ENCODE results near the gene MGAT4A.
A peak's percentile ranks its signal among the peaks of the same experiment; 100 is the strongest.
"Not testable (repeated sequence)": the region's sequence is repeated elsewhere in the genome, so short reads cannot be mapped to it uniquely, and the experiment has no call there.

The MGAT4A gene

GRCh38 chr2:98659491-98659840 lies 71.5 kb downstream of the MGAT4A start:
- Mint-ChIP-seq H3K4me1 (ENCODE audit: low read depth) (peaks cover 74% of the 10 kb centered on the region), H3K27ac (peak overlapping the region; percentile 95), H3K36me3 (ENCODE audit: low read depth) (peaks cover 57% of the 10 kb centered on the region), H3K4me3 (peak overlapping the region; percentile 85)
- not testable (repeated sequence) for H3K27me3 Mint-ChIP-seq (ENCODE audit: low read depth); H3K9me3 Mint-ChIP-seq
- peak; percentile 27 for DNase-seq (ENCODE audit: low spot score)

- Mint-ChIP-seq H3K4me1 (ENCODE audit: low read depth) (peaks cover 75% of the 10 kb centered on the region), H3K4me3 (peak overlapping the region; percentile 85), H3K27ac (peak overlapping the region; percentile 95), H3K9me3 (peaks cover 10% of the 10 kb centered on the region), H3K36me3 (ENCODE audit: low read depth) (peaks cover 58% of the 10 kb centered on the region), H3K27me3 (ENCODE audit: low read depth) (no peaks in the 10 kb centered on the region)
- peak; percentile 27 for DNase-seq (ENCODE audit: low spot score)
Observed at GRCh38 chr2:98658816-98659490, 72.0 kb downstream of the MGAT4A start.

- H3K36me3 Mint-ChIP-seq (ENCODE audit: low read depth), result peaks cover 64% of the 10 kb centered on the region
- peak overlapping the region; percentile 80 for H3K27ac Mint-ChIP-seq
- H3K4me3 Mint-ChIP-seq, result peak overlapping the region; percentile 64
- DNase-seq (ENCODE audit: low spot score), result no peak
- peaks cover 77% of the 10 kb centered on the region for H3K4me1 Mint-ChIP-seq (ENCODE audit: low read depth)
- peaks cover 13% of the 10 kb centered on the region for H3K9me3 Mint-ChIP-seq
- H3K27me3 Mint-ChIP-seq (ENCODE audit: low read depth), result no peaks in the 10 kb centered on the region
Observed at GRCh38 chr2:98656800-98657199, 74.1 kb downstream of the MGAT4A start.

GRCh38 chr2:98654699-98655495 lies 76.0 kb downstream of the MGAT4A start:
- Mint-ChIP-seq H3K9me3 (peaks cover 22% of the 10 kb centered on the region), H3K4me3 (peak overlapping the region; percentile 38), H3K27ac (peak overlapping the region; percentile 54), H3K27me3 (ENCODE audit: low read depth) (no peaks in the 10 kb centered on the region), H3K4me1 (ENCODE audit: low read depth) (peaks cover 72% of the 10 kb centered on the region), H3K36me3 (ENCODE audit: low read depth) (peaks cover 67% of the 10 kb centered on the region)
- DNase-seq (ENCODE audit: low spot score), result no peak

DNA sequence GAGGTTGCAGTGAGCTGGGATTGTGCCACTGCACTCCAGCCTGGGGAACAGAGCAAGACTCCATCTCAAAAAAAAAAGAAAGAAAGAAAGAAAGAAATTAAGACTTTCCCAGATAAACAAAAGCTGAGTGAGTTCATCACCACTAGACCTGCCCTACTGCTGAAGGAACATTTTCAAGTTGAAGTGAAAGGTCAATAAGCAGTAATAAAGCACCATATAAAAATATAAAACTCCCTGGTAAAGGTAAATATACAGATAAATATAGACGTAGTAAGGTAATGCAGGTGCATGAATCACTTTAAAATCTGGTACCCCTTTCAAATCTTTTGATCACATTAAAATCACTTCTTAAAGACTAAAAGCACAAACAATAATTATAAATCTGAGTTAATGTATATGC lies 79.9 kb downstream of the MGAT4A start:
- Mint-ChIP-seq H3K4me3 (no peak overlapping the region), H3K27me3 (ENCODE audit: low read depth) (no peaks in the 10 kb centered on the region), H3K4me1 (ENCODE audit: low read depth) (peaks cover 57% of the 10 kb centered on the region), H3K9me3 (peaks cover 22% of the 10 kb centered on the region), H3K36me3 (ENCODE audit: low read depth) (peaks cover 73% of the 10 kb centered on the region), H3K27ac (peak overlapping the region; percentile 13)
- no peak for DNase-seq (ENCODE audit: low spot score)

DNA sequence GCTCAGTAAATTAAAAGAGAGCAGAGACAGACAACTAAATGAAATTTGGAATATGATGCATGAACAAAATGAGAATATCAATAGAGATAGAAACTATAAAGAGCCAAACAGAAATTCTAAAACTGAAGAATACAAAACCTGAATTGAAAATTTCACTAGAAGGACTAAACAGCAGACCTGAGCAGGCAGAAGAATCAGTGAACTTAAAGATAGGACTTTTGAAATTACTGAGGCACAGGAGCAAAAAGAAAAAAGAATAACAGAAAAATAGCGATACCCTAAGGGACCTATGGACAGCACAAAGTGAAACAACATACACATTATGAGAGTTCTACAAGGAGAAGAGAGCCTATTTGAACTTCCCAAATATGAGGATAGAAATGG lies 80.9 kb downstream of the MGAT4A start:
- Mint-ChIP-seq H3K4me1 (ENCODE audit: low read depth) (peaks cover 49% of the 10 kb centered on the region), H3K27me3 (ENCODE audit: low read depth) (no peaks in the 10 kb centered on the region), H3K9me3 (peaks cover 22% of the 10 kb centered on the region), H3K27ac (peak overlapping the region; percentile 58), H3K4me3 (peak overlapping the region; percentile 22), H3K36me3 (ENCODE audit: low read depth) (peaks cover 72% of the 10 kb centered on the region)
- no peak for DNase-seq (ENCODE audit: low spot score)

DNA sequence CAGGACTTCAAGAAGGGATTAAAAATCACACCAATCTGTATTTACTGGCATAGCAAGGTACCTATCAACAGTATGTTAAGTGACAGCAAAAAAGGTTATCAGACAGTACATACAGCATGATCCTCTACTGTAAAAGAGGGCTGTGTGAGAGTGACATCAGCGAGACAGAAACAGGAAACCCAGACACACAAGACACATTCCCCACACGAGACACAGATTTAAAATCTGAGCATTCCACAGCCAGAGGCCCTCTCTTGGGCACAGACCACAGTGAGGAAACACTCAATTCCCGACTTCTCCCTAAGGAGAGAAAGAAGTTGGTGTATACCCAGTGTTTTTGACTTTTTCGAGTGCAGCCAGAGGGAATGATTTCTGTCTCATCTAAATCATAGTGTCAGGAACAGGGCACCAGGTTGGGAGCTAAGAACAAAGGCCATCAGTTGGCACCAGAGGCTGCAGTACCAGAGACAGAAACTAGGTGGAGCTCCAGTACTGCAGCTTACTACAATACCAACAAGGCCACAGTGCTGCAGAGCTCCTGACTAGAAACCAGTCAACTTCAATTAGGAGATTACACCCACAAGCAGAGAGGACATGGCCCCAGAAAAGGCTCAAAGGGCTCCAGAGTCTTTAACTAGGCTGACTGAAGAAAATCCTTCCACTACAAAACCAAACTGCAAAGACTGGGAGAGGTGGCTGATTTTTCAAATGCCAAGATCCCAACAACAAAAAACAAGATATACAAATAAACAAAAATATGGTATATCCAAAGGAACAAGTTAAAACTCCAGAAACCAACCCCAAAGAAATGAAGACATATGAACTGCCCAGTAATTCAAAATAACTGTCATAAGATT lies 81.6 kb downstream of the MGAT4A start:
- Mint-ChIP-seq H3K36me3 (ENCODE audit: low read depth) (peaks cover 69% of the 10 kb centered on the region), H3K4me1 (ENCODE audit: low read depth) (peaks cover 44% of the 10 kb centered on the region), H3K27me3 (ENCODE audit: low read depth) (no peaks in the 10 kb centered on the region), H3K4me3 (peak overlapping the region; percentile 22), H3K9me3 (peaks cover 22% of the 10 kb centered on the region), H3K27ac (peak overlapping the region; percentile 58)
- DNase-seq (ENCODE audit: low spot score), result peak; percentile 72

GRCh38 chr2:98648451-98648850 lies 82.5 kb downstream of the MGAT4A start:
- H3K4me3 Mint-ChIP-seq, result no peak overlapping the region
- no peak overlapping the region for H3K27ac Mint-ChIP-seq
- H3K36me3 Mint-ChIP-seq (ENCODE audit: low read depth), result peaks cover 70% of the 10 kb centered on the region
- H3K27me3 Mint-ChIP-seq (ENCODE audit: low read depth), result no peaks in the 10 kb centered on the region
- DNase-seq (ENCODE audit: low spot score), result no peak
- peaks cover 43% of the 10 kb centered on the region for H3K4me1 Mint-ChIP-seq (ENCODE audit: low read depth)
- H3K9me3 Mint-ChIP-seq, result peaks cover 22% of the 10 kb centered on the region

DNA sequence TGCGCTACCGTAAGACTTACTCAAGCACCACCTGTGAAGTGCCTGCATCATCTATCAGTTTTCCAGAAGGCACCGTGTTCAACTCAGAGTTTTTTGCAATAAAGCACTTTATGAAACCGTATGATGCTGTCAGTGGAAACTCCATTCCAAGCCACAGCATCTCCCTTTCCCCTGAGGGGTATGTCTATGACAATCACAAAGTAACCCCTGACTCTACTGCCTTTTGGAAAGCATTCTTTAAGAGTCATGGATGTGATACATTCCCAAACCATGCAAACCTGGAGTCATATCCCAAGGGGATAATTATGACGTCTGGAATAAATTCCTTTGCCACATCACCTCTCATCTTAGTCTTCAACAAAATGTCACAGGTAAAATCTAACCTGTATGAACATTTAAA lies 83.3 kb downstream of the MGAT4A start:
- Mint-ChIP-seq H3K9me3 (peaks cover 22% of the 10 kb centered on the region), H3K36me3 (ENCODE audit: low read depth) (peaks cover 68% of the 10 kb centered on the region), H3K4me1 (ENCODE audit: low read depth) (peaks cover 38% of the 10 kb centered on the region), H3K27me3 (ENCODE audit: low read depth) (no peaks in the 10 kb centered on the region), H3K27ac (no peak overlapping the region), H3K4me3 (no peak overlapping the region)
- no peak for DNase-seq (ENCODE audit: low spot score)

DNA sequence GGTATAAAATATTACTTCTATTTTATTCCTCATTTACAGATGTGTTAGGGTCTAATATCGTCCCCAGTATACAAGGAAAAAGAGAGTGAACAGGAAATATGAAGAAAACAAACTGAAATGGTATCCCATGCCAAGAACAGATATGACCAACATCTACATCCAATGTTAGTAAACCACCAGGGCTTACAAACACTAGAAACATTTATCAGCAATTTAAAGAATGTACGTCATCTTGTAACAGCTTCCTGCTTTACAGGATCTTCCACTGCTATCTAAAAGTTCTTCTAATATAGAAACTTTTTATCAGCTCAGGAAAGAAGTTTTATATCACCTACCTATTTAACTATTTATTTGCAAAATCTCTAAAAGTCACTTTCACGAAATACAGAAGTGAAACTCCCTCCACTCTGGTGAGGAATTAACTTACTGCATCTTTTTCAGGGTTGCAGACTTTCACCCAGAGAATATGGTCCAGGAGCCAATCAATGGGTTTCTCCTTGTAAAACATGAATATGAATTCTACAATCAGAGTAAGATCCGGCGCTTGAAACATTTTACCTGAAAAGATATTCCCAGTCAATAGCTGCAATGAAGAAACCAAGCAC lies 87.3 kb downstream of the MGAT4A start:
- Mint-ChIP-seq H3K9me3 (no peaks in the 10 kb centered on the region), H3K4me3 (no peak overlapping the region), H3K4me1 (ENCODE audit: low read depth) (peaks cover 11% of the 10 kb centered on the region), H3K27me3 (ENCODE audit: low read depth) (no peaks in the 10 kb centered on the region), H3K36me3 (ENCODE audit: low read depth) (peaks cover 59% of the 10 kb centered on the region), H3K27ac (no peak overlapping the region)
- no peak for DNase-seq (ENCODE audit: low spot score)

- peaks cover 63% of the 10 kb centered on the region for H3K36me3 Mint-ChIP-seq (ENCODE audit: low read depth)
- DNase-seq (ENCODE audit: low spot score), result peak; percentile 82
Observed at GRCh38 chr2:98637401-98638147, 93.4 kb downstream of the MGAT4A start.

DNA sequence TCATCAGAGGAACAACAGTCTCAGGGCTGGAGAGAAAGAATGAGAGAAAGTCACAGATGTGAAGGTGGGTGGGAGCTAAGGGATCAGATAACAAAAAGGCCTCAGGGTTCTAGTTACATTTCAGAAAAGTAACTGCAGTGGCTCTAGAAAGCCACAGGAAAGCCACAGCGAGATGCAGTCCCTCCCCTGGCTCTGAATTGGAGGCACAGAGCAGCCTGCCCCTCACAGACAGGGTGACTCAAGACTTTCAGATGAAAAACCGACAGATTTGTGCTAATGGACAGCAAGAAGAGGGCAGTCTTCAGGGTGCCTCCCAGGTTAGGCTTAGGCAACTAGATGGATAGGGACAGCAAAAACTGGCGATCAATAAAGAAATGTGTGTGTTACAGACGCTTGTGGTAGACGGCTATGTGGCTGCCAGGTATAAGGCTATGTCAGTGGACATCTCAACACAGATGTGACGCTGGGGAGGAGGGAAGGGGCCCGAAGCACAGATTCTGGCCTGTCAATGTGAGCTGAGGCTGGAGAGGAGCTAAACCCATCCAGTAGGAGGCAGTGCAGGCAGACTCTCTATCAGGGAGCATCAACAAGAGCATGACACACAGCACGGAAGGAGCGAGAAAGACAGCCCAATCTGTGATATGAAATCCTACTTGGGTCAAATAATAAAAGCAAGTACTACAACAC lies 96.4 kb downstream of the MGAT4A start:
- no peaks in the 10 kb centered on the region for H3K9me3 Mint-ChIP-seq
- peak overlapping the region; percentile 65 for H3K4me3 Mint-ChIP-seq
- peaks cover 38% of the 10 kb centered on the region for H3K4me1 Mint-ChIP-seq (ENCODE audit: low read depth)
- H3K27me3 Mint-ChIP-seq (ENCODE audit: low read depth), result no peaks in the 10 kb centered on the region
- H3K36me3 Mint-ChIP-seq (ENCODE audit: low read depth), result peaks cover 59% of the 10 kb centered on the region
- H3K27ac Mint-ChIP-seq, result peak overlapping the region; percentile 89
- peak; percentile 59 for DNase-seq (ENCODE audit: low spot score)

More at GRCh38 chr2:98637401-98638147, 93.4 kb downstream of the MGAT4A start:
- peak overlapping the region; percentile 75 for H3K27ac Mint-ChIP-seq
- peaks cover 38% of the 10 kb centered on the region for H3K4me1 Mint-ChIP-seq (ENCODE audit: low read depth)
- H3K9me3 Mint-ChIP-seq, result no peaks in the 10 kb centered on the region
- H3K27me3 Mint-ChIP-seq (ENCODE audit: low read depth), result no peaks in the 10 kb centered on the region
- peak overlapping the region; percentile 67 for H3K4me3 Mint-ChIP-seq
